ENCODE data around the gene MPO.

The MPO gene

DNA sequence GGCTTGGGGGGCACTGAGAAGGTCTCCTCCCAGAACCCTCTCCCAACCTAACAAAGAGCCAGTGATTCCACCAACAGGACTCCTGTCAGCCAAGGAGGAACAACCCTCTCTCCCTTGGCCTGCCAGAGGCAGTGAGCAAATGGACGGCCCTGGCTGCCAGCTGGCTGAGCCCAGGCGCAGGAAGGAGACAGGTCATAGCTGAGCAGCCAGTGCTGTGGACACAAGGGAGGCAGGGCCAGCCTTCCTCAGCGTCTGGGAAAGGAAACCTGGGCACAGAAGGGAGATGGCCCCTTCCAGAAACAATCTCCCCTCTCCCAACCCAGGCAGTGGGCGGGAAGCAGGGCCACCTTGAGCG, 2.1 kb downstream of the MPO start:
- no peak for DNase-seq

DNA sequence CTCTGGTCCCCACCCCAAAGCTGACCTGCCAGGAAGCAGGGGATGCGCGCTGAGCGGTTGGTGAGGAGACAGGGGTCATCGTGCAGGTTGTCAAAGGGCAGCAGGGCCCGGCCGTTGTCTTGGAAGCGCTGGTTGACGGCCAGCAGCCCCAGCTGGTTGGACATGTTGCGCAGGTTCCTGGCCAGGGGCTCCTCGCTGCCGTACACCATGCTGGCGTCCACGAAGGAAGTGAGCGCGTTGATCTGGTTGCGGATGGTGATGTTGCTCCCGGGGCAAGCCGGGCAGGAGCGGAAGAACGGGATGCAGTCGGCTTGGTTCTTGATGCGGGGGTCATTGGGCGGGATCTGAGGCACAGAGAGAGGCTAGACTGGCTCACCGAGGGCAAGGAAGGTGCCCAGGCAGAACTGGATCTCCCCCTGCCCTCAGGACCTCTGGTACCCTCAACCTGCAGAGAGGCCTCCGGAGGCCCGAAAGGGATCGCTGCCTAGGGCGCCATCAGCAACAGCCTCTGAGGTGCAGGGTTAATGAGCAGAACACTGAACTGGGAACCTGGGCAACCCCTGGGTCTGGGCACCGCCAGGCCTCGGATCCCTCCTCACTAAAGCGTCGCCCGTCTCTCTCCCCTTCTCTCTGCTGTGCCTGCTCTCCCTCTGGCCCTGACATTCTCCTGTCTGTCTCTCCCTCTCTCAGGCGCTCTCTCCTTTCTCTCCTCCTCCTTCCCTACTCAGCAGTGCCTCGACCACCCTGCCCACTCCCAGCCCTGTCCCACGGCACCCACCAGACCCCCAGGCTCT, 2.7 kb downstream of the MPO start:
- no peak for DNase-seq

DNA sequence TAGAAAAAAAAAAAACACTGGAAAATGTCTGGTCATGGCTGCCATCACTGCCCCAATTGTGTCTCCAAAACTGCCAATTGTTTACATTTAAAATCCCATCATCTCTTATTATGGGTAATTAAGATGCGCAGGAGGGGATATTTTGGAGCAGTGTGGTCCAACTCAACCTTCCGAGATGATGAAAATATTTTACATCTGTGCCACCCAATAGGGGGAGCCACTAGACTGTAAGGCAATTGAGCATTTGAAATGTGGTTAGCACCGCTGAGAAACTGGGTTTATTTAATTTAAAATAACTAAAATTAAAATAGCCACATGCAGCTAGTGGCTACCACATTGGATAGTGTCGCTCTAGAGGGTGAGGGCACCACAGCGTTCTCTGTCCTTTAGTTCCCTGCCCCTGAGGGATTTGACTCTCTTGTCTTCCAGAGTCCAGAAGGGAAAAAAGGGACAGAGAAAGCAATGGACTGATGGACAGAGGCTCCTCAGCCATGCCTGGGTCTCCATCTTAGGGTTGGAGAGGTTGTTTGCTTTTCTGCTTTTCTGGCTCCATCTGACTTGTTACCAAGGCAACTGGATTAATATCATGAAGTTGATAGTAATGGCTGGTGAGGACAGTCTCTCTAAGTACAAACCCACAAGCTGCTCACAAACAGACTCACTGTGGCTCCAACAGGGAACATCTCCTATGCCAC, 3.5 kb downstream of the MPO start:
- peak; percentile 71 for DNase-seq

DNA sequence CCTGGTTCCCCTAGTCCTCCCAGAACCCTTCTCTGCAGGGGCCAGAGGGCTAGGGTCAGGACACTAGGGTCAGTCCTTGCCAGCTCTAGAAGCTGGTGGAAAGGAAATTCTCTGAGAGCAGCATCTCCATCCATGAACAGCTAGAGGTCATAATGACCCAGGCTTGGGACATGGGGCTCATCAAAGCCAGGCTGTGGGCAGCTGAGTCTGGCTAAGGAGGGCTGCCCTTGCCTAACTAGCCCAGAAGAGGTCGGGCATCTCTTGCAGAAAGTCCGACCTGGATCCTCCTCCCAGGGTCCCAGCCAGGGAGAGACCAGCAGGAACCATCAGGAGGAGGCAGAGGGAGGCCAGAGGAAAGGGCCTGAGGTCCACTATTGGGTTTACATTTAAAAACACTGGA, 4.3 kb downstream of the MPO start:
- no peak for DNase-seq

DNA sequence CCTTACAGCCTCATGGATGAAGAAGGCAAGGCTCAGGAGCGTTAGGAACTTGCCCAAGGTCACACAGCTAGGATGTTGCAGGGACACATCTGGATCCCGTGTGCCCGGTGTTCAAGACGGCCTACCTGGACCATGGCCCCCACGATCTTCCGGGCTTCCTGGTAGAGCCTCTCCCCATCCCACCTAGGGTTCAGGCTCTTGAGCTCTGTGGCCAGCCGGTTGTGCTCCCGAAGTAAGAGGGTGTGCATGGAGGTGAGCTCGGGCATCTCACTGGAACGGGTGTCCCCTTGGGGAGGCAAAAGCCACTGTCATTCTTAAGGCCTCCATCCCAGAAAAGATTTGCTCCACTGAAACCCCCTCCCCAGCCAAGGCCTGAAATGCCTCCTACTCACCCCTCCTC, 5.3 kb downstream of the MPO start:
- no peak for DNase-seq

DNA sequence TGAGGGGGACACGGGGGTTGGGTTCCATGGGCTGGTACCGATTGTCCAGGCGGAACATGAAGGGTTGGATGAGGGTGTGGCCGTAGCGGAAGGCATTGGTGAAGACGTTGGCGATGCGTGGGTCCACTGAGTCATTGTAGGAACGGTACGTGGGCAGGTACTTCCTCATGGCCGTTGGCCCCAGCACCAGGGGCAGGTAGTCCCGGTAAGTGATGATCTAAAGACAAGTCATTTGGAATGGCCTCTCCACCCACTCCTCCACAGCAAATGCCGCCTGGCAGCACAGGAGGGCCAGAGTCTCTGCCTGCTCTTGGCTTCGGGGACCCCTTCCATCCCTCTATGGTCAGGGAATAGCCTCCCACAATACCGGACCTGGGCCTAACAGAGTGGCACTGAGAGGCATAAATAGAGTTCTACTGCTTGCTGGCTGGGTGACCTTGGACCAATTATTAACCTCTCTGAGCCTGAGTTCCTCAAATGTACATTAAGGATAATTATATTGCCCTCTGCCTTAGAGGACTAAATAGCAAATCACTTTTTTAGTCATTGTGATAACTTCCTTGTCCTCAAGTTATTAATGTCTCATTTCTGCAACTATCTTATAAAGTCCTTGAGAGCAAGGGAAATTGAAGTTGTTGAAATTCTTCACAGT, 7.2 kb downstream of the MPO start:
- no peak for DNase-seq

DNA sequence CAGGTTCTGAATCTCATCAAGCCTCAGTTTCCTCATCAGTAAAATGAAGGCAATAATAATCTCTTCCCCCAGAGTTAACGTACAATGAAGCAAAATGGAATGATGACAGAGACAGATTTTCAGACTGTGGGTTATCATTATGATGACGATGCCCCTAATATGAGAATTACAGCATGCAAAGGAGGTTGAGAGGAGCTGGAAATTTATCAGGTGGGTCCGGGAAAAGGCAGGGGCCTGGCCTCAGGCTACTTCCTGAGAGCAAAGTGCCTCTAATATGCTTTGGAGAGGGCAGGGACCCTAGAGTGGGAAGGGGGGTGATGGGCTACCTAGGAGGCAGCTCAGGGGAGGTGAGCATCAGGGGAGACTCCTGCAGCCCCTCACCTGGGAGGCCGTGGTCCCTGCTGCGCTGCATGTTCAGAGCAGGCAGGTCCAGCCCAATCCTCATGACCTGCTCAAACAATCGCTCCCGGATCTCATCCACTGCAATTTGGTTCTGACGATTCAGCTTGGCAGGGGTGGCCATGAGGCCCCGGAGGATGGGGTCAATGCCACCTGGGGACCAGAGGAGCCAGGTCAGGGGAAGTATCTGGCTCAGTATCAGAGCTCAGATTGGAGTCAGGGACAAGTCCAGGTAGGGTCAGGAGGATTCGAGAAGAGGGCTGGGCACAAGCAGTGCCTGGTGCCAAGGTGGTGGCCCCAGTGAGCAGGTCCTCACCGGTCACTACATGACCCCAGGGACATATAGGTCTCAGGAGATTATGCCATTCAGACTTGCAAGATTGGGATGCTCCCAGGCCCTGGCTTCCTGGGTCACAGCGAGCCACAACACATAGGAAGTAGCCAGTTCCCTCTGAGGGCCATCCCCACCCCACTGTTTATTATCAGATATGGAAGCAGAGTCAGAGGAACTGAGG, 8.1 kb downstream of the MPO start:
- DNase-seq: no peak

DNA sequence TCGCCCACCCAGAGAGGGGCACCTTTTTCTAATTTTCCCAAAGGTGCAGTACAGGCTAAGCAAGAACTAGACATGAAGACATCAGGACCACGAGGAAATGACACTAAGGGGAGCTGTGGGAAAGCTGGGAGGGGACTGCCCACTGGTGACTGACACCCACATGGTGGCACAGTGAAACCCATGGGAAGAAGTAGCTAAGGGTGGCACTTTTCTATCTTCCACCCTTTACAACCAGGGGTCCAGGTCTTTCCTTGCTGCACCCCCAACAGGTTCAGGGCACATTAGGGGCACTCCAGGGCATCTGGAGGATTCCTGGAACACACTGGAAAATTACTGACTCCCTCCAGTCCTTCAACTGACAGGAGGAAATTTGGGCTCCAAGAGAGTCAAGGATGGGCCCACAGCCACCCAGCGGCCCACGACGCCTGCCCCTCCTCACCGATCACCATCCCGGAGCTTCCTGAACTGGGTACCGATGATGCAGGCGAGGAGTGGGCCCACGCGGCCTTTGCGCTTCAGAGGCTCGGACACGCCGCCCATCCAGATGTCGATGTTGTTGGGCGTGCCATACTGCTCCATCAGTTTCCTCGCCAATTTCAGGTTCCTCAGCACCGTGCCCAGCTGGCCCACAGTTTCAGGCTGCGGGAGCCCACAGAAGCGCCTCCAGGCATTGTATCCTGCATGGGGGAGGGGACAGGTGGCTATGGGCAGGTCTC, 9.4 kb downstream of the MPO start:
- DNase-seq: no peak

DNA sequence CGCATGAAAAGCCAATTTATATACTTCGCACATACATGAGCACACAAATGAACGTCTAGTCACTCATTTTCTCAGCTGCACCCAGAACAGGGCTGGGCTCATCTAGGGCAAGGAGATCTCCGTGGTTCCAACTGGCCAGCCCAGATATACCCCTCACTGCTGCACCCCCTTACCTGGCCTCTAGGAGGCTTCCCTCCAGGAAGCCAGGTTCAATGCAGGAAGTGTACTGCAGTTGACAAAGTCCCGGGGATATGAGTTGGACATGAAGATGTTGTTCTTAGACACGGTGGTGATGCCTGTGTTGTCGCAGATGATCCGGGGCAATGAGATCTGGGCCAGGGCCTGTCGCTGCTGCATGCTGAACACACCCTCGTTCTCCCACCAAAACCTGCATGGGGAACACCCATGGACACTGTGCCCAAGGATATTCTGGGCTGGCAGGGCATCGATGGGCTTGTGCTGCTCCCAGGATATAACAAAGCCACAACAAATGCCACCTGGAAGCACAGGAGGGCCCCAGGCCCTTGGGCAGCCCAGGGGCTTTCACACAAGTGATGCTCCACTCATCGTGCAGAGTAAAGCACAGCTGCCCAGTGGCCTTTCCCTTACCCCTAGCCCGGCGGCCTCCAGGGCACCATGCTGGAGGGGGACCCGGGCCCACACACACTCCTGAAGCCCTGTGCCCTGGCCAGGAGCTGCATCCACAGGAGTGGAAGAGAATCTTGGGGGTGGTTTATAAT, 10.1 kb downstream of the MPO start:
- no peak for DNase-seq

DNA sequence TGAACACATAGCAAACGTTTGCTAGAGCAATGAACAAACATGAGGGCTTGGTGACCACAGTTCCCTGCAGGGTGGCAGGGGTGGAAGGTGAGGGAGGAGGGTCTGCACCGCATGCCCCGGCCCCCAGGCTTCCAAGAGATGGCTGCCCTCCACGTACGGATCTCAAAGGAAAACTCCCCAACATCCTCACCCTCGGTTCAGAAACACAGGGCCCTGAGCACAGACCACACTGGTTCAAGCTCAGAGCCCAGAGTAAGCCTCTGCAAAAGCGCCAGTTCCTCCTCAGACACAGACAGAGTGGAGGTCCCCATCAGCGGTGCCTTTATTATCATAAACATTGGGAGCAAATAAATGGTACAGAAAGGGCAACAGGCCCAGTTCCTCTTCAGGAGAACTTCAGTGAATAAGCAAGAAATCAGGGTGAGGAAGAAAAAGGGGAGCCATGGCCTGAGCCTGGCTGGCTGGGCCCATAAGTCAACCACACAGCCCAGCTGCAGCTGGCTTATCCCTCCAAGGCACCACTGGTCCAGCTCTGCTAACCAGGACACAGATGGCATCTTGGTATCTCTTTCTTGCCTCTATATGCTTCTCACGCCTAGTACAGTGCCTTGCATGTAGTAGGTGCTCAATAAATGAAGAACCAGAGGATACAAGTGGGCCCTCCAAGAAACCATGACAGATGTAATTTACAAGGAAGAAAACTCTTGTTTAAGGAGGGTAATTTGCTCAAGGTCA, 11.0 kb downstream of the MPO start:
- no peak for DNase-seq

DNA sequence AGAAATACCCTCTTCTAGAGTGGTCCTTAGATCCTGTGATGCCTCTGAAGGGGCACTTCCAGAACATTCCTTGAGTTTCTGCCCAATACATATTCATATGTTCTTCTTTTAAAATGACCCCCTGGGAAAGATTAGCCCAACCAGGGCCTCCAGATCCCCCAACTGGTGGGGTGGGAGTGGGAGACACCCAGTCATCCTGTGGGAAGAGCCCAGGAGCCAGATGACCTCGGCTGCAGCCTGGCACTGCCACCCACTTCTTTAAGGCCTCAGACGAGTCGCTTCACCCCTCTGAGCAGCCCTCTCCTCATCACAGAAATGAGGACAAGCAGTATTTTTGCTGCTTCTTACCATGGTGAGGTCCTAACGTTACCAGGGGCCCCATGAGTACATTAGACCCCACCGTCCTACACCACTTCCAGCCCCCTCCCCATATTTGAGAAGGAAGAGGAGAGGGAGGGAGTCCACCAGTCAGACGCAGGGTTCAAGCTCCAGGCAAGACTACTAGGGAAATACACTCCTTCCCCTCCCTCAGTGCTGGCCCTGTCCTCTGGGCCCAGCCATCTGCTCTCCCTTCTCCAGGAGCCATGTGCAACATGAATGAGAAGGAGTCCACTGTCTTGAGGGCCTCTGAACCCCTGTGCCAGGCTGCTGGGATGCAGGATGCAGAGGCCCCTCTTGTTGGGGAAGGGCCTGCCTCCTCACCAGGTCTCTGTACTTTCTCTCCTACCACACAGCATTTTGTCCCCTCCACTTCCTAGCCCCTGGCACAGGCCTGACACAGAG, 11.8 kb downstream of the MPO start:
- no peak for DNase-seq

DNA sequence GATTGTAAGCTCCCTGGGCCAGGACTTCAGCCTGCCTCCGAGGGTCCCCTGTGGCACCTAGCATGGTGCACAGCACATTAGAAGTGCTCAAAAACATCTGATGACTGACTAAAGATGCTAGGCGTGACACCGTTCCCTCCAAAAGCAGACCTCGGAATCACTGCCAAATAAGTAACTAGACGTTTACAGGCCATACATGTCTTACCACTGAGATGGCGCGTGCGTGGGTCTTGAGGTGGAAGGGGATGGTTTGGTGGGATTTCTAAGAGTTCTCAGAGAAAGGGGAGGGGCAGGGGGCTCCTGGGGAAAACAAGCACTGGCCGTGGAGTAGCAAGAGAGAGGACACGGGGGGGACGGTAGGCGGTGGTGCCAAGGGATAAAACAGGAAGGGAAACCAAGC, 12.4 kb downstream of the MPO start:
- no peak for DNase-seq

DNA sequence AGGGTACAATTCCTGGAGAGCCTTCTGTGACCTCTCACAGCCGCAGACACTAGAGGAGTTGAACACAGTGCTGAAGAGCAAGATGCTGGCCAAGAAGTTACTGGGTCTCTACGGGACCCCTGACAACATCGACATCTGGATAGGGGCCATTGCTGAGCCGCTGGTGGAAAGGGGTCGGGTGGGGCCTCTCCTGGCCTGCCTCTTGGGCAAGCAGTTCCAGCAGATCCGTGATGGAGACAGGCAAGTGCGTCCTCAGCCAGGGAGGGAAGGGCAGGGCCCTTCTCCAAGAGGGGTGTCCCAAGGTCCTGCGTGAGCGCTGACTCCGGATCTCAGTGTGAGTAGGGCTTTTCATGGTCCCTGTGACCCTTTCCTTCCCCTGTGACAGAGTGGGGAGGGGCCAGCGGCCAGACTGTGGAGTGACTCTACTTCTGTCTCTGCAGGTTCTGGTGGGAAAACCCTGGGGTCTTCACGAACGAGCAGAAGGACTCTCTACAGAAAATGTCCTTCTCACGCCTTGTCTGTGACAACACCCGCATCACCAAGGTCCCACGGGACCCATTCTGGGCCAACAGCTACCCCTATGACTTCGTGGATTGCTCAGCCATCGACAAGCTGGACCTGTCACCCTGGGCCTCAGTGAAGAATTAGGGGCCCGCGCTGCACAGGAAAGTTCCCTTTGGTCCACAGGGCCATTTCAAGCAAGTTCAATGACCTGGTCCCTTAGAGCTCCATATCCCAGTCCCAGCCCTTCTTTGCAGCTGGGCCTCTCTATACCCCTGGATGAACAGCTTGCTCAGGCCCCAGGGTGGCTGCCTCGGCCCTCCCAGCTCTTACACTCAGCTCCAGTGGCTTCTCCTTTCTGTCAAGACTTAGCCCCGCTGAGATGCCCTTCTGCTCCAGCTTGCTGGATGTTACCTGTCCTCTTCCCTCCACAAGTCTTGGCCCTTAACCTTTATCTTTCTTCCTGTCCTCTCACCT, 13.1 kb downstream of the MPO start:
- no peak for DNase-seq

DNA sequence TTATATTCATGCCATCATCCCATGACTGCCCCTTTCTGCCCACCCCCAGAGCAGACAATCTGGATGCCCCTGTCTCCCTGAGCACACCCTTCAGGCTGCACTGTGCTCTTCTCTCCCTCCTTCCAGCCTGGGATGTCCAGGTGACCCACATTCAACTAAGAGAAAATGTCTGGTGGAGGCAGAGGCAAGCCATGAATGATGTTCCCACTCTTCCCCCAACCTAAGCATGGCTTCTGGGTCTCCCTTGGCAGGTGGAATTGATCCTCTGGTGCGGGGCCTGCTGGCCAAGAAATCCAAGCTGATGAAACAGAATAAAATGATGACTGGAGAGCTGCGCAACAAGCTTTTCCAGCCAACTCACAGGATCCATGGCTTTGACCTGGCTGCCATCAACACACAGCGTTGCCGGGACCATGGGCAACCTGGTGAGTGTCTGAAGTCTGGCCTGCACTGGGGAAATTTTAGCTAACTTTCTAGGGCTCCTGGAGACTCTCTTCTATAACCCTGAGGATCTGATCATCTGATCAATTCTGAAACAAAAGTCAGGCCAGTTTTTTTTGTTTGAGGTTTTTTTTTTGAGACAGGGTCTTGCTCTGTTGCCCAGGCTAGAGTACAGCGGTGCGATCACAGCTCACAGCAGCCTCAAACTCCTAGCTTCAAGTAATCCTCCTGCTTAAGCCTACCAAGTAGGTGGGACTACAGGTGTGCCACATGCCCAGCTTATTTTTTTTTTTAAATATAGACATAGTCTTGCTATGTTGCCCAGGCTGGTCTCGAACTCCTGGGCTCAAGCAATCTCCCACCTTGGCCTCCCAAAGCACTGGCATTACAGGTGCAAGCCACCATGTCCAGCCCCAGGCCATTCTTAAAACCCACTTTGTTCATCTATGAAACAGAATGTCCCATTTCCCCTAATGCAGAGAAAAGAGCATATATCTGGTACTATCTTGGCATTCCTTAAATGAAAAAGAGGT, 14.5 kb downstream of the MPO start:
- no peak for DNase-seq

DNA sequence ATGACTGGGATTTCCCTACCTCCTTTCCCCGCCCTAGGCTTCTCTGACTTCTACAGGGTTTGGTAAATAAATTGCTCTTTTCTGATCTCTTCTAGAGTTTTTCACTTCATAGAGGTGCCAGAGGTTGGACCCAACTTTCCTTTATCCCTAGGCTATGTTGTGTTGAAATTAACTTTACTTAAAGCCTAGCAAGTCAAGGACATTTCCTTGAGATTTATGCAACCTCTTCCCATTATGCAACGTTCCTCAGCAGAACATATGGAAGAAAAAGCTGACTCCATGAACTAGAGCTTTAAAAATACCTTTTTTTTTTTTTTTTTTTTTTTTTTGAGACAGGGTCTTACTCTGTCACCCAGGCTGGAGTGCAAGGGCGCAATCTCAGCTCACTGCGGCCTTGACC, 15.5 kb downstream of the MPO start:
- no peak for DNase-seq

DNA sequence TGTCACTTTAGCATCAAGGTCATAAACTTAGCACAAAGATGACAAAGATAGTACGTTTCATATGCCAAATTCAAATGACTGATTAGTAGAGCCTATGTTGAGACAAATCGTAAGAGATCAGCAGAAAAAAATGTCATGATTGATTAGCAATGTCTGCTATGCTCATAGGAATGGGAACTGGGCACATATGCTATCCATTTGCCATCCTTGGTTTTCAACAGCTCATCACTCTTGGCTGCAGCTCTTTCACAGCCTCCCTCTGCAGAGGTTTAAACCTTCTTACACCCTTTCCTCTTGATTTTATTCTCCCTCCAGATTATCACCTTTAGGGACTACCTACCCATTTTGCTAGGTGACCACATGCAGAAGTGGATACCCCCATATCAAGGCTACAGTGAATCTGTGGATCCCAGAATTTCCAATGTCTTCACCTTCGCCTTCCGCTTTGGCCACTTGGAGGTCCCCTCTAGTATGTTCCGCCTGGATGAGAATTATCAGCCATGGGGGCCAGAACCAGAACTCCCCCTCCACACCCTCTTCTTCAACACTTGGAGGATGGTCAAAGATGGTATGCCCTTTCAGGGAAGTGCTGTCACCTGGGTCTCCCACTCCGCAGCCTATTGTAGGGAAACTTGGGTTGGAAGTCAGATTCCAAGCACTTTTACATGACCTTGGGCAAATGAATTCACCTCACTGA, 16.2 kb downstream of the MPO start:
- no peak for DNase-seq

DNA sequence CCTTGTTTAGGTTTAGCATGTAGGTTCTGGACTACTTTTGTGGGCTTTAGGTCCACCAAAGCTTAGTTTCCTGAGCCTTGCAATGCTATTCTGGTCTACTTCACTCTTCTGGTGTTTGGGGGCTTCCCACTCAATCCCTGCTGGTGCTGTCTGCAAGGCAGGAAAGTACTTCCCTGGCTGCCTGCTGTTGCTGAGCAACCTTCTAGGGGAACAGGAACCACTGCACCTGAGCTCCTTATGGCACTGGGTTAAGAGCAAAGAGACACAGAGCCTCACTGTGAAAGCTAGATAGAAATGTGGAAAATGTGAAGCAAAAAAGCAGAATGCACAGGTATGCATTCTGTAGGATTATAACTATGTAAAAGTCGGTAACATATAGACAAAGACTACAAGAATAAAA, 17.0 kb downstream of the MPO start:
- no peak for DNase-seq
